ENCODE measurements around the gene PGD. TPM values are rescaled to one million over a fixed set of nuclear protein-coding genes. Genes with fewer than 3 reads are reported as not detected.

PGD gene
- total and polyA plus RNA-seq, 2 of the 13 experiments (the other 11 are each of a cell fraction or from before 2014, with no cell fraction given), result 64.8 to 210 TPM

DNA sequence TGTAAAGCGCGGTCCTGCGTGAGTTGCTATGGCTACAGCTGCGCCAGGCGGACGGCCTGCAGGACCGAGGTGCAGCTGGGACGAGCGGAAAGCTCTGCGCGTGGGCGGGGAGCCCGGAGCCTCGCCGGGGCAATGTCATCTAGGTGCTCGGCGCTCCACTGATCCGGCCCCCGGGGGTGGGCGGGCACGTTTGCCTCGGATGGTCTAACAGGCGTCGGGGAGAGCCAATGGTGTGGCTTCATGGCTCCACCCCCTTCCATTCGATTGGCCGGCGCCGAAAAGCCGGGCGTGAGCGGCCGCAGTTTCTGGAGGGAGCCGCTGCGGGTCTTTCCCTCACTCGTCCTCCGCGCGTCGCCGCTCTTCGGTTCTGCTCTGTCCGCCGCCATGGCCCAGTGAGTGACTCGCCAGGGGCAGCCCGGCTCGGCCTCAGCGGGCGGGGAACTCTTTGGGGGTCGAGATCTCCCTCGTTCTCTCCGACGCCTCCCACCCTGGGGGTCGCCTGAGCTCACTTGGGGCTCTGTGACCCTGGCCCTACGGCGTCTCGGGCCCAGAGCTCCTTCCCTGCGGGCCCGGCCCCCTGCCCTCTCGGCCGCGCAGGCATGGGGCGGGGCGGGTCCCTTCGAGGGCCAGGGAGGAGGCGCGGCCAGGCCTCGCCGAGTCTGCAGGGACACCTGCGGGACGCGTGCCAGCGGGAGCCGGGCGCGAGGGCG, at the start of gene PGD (continued):
- TF ChIP-seq MXD4 (CRISPR knock-in tag; IDR thresholded peaks at IDR 0.05) (no peak; the same call in none of the 2 replicates), ZNF598 (CRISPR knock-in tag; IDR thresholded peaks at IDR 0.05; ENCODE audit: borderline replicate concordance) (peak; percentile 17; the same call in 1 of the 2 replicates), POLR2A (IDR thresholded peaks at IDR 0.05; ENCODE audit: insufficient read depth in 1 of 2, low read depth in 2 of 2, low read length in 2 of 2) (peak; percentile 90 to 97), IRF2 (CRISPR knock-in tag; IDR thresholded peaks at IDR 0.05) (peak; percentile 76), YEATS4 (CRISPR knock-in tag; IDR thresholded peaks at IDR 0.05; ENCODE audit: borderline replicate concordance) (peak; percentile 84), PITX1 (CRISPR knock-in tag; IDR thresholded peaks at IDR 0.05) (no peak; the same call in 1 of the 2 replicates), ZSCAN31 (CRISPR knock-in tag; IDR thresholded peaks at IDR 0.05; ENCODE audit: low read depth) (peak; percentile 87), TAF1 (CRISPR knock-in tag; IDR thresholded peaks at IDR 0.05) (peak; percentile 95), PAX8 (CRISPR knock-in tag; IDR thresholded peaks at IDR 0.05; ENCODE audit: borderline replicate concordance) (0 out of 2 replicates have a peak, but pooled peaks have one; percentile 17), ZFP62 (CRISPR knock-in tag; IDR thresholded peaks at IDR 0.05) (no peak), HNRNPUL1 (IDR thresholded peaks at IDR 0.05; ENCODE audit: low read depth, low read length) (no peak; the same call in none of the 2 replicates), GATAD1 (CRISPR knock-in tag; IDR thresholded peaks at IDR 0.05) (peak; percentile 47), SP4 (CRISPR knock-in tag; IDR thresholded peaks at IDR 0.05) (peak; percentile 100), MEIS1 (CRISPR knock-in tag; IDR thresholded peaks at IDR 0.05; ENCODE audit: borderline replicate concordance) (peak; percentile 95; the same call in 1 of the 2 replicates), HES4 (CRISPR knock-in tag; IDR thresholded peaks at IDR 0.05; ENCODE audit: borderline replicate concordance) (peak; percentile 98), FLYWCH1 (CRISPR knock-in tag; IDR thresholded peaks at IDR 0.05) (peak; percentile 97; the same call in 1 of the 2 replicates), NCOA1 (CRISPR knock-in tag; IDR thresholded peaks at IDR 0.05) (peak; percentile 66; the same call in 1 of the 2 replicates), NFYC (CRISPR knock-in tag; IDR thresholded peaks at IDR 0.05) (peak; percentile 99), ZNF577 (CRISPR knock-in tag; IDR thresholded peaks at IDR 0.05; ENCODE audit: borderline replicate concordance, low read depth) (peak; percentile 79; the same call in 1 of the 2 replicates), RFXANK (CRISPR knock-in tag; IDR thresholded peaks at IDR 0.05) (no peak; the same call in 1 of the 2 replicates), MED8 (CRISPR knock-in tag; IDR thresholded peaks at IDR 0.05; ENCODE audit: insufficient replicate concordance) (peak; percentile 72)
- TF ChIP-seq, protein P1, sequence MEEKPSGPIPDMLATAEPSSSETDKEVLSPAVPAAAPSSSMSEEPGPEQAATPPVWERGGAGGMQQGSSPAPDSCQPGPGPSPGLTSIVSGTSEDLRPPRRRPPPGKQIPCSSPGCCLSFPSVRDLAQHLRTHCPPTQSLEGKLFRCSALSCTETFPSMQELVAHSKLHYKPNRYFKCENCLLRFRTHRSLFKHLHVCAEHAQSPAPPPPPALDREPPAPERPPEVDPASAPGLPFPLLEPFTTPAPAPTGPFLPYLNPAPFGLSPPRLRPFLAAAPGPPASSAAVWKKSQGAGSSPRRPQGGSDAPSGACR (CRISPR knock-in tag; IDR thresholded peaks at IDR 0.05), result 0 out of 2 replicates have a peak, but pooled peaks have one; percentile 19
- TF ChIP-seq, protein P2, sequence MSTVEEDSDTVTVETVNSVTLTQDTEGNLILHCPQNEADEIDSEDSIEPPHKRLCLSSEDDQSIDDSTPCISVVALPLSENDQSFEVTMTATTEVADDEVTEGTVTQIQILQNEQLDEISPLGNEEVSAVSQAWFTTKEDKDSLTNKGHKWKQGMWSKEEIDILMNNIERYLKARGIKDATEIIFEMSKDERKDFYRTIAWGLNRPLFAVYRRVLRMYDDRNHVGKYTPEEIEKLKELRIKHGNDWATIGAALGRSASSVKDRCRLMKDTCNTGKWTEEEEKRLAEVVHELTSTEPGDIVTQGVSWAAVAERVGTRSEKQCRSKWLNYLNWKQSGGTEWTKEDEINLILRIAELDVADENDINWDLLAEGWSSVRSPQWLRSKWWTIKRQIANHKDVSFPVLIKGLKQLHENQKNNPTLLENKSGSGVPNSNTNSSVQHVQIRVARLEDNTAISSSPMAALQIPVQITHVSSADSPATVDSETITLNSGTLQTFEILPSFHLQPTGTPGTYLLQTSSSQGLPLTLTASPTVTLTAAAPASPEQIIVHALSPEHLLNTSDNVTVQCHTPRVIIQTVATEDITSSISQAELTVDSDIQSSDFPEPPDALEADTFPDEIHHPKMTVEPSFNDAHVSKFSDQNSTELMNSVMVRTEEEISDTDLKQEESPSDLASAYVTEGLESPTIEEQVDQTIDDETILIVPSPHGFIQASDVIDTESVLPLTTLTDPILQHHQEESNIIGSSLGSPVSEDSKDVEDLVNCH (CRISPR knock-in tag; IDR thresholded peaks at IDR 0.05), result no peak
- TF ChIP-seq, protein P3, sequence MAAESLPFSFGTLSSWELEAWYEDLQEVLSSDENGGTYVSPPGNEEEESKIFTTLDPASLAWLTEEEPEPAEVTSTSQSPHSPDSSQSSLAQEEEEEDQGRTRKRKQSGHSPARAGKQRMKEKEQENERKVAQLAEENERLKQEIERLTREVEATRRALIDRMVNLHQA (CRISPR knock-in tag; IDR thresholded peaks at IDR 0.05), result peak; percentile 51; the same call in 1 of the 2 replicates
- TF ChIP-seq, protein P4, sequence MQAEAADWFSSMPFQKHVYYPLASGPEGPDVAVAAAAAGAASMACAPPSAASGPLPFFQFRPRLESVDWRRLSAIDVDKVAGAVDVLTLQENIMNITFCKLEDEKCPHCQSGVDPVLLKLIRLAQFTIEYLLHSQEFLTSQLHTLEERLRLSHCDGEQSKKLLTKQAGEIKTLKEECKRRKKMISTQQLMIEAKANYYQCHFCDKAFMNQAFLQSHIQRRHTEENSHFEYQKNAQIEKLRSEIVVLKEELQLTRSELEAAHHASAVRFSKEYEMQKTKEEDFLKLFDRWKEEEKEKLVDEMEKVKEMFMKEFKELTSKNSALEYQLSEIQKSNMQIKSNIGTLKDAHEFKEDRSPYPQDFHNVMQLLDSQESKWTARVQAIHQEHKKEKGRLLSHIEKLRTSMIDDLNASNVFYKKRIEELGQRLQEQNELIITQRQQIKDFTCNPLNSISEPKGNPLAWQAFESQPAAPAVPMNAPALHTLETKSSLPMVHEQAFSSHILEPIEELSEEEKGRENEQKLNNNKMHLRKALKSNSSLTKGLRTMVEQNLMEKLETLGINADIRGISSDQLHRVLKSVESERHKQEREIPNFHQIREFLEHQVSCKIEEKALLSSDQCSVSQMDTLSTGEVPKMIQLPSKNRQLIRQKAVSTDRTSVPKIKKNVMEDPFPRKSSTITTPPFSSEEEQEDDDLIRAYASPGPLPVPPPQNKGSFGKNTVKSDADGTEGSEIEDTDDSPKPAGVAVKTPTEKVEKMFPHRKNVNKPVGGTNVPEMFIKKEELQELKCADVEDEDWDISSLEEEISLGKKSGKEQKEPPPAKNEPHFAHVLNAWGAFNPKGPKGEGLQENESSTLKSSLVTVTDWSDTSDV (CRISPR knock-in tag; IDR thresholded peaks at IDR 0.05), result 0 out of 2 replicates have a peak, but pooled peaks have one; percentile 73
